Activated B cell treated with CpG ODN at 0.5 μM for 24 hours (primary cell): ENCODE measurements around the gene P4HA3. TPM values are rescaled to one million over a fixed set of nuclear protein-coding genes. Genes with fewer than 3 reads are reported as not detected.

Experiments
- ATAC-seq: fragments of 200-7000 bp; cut with Tn5 transposase; one replicate; pipeline ENCODE4 v1.10.0; 2021; ENCODE audit warnings: low read depth, mild to moderate bottlenecking, moderate library complexity
- CTCF ChIA-PET: fragments of 350-600 bp; sonication (Branson Sonifier 250); formaldehyde crosslinking; loops from one replicate; lab custom pipeline; 2021; ENCODE audit warnings: antibody characterized with exemption; lab: Charles Lee
- POLR2A ChIA-PET: fragments of 350-600 bp; sonication (Branson Sonifier 250); formaldehyde crosslinking; loops from one replicate; lab custom pipeline; 2021; ENCODE audit warnings: antibody characterized with exemption; lab: Charles Lee
- DNase-seq: peaks from one replicate; pipeline ENCODE4 v3.0.0; 2022
- H3K27ac Mint-ChIP-seq: one replicate; pipeline ENCODE4 v1.8.0; 2020; ENCODE audit warnings: mixed read lengths
- H3K27me3 Mint-ChIP-seq: one replicate; pipeline ENCODE4 v1.8.0; 2021; ENCODE audit warnings: mixed read lengths
- H3K36me3 Mint-ChIP-seq: one replicate; pipeline ENCODE4 v1.8.0; 2021; ENCODE audit warnings: low read depth, mixed read lengths
- H3K4me1 Mint-ChIP-seq: one replicate; pipeline ENCODE4 v1.8.0; 2021; ENCODE audit warnings: mixed read lengths
- H3K4me3 Mint-ChIP-seq: one replicate; pipeline ENCODE4 v1.8.0; 2020; ENCODE audit warnings: mild to moderate bottlenecking, mixed read lengths
- H3K9me3 Mint-ChIP-seq: one replicate; pipeline ENCODE4 v1.8.0; 2020; ENCODE audit warnings: mixed read lengths
- CTCF ChIP-seq: fragments of 200-600 bp; IDR thresholded peaks from one replicate; pipeline ENCODE4 v1.8.0; 2022; ENCODE audit warnings: antibody characterized with exemption, mild to moderate bottlenecking
- intact Hi-C: fragments of 100-400 bp; cut with micrococcal nuclease; formaldehyde crosslinking; loops from one replicate; pipeline ENCODE4 v1.15.1; 2024
- total RNA-seq: library from RNA; stranded (reverse); gene quantifications from 2 replicates; pipeline ENCODE4 v1.2.3, GENCODE V29; 2022

Gene P4HA3
- total RNA-seq, 1 donor from 2014 or later, result not detected

DNA sequence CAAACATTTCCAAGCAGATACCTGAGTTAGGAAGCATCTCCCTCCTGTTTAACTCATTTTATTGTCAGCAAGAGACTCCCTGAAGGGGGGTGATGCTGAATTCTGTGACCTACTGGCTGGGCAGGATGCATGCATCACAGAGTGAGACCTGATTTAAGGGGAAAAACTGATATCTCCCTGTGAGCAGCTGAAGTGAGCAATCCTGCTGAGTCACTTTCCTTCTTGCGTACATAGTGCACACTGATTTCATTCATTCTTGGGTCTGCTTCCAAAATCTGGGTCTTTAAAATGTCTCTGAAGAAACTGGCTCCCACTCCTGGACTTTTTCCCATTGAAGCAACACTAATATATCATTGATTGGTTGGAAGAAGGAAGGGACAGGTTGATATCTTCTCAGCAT, 23.3 kb downstream of the P4HA3 start:
- CTCF ChIA-PET, result no interaction called here
- TF ChIP-seq CTCF, result no peak
- H3K36me3 Mint-ChIP-seq, result no peaks in the 10 kb centered on the region

GRCh38 chr11:74284466-74284865, 27.0 kb downstream of the P4HA3 start:
- Mint-ChIP-seq H3K27ac (no peak overlapping the region), H3K9me3 (peaks cover under 1% of the 10 kb centered on the region), H3K4me3 (no peak overlapping the region), H3K27me3 (peaks cover 3% of the 10 kb centered on the region), H3K4me1 (no peaks in the 10 kb centered on the region), H3K36me3 (no peaks in the 10 kb centered on the region)
- intact Hi-C loops, result no loop called here
- no peak for DNase-seq
- ATAC-seq, result no peak
- no peak for TF ChIP-seq CTCF
- ChIA-PET CTCF (no interaction called here), POLR2A (no interaction called here)

More for the DNA sequence above, 23.3 kb downstream of the P4HA3 start:
- Mint-ChIP-seq H3K27me3 (peaks cover 9% of the 10 kb centered on the region), H3K4me1 (no peaks in the 10 kb centered on the region), H3K9me3 (peaks cover 3% of the 10 kb centered on the region), H3K4me3 (no peak overlapping the region), H3K27ac (no peak overlapping the region)
- ATAC-seq (no peak), DNase-seq (no peak)
- POLR2A ChIA-PET, result interaction anchor here (0.7 kb wide), 1 partner anchor 718 kb away, joined by 3 read pairs; no protein-coding TSS in a partner anchor
- intact Hi-C loops, result no loop called here

DNA sequence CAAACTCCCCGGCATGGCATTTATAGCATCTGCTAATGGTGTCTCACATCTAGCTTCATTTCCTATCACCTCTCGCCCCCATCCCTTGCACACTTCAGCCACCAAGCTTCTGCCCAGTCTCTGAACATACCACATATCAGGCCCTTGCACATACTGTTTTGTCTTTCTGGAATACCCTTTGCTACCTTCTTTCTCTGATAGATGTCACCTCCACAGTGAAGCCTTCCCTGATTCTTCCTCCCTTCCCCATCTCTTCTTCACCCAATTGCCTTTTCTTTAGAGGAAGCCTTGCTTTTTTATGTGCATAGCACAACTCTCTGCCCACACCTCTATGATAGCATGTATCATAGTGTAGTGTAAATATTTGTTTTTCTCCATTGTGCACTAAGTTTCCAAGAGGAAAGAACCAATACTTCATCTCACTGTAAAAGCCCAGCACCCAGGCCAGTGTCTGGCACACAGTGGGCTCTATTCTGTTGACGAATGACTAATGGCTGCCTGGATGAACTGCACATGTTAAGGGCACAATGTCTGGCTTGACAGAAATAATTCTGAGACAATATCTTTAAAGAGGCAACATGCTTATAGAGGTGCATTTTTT, 27.8 kb downstream of the P4HA3 start:
- Mint-ChIP-seq H3K27me3 (peaks cover 3% of the 10 kb centered on the region), H3K9me3 (no peaks in the 10 kb centered on the region), H3K4me3 (no peak overlapping the region), H3K36me3 (no peaks in the 10 kb centered on the region), H3K27ac (no peak overlapping the region), H3K4me1 (no peaks in the 10 kb centered on the region)
- no peak for TF ChIP-seq CTCF
- intact Hi-C loops, result no loop called here
- POLR2A ChIA-PET, result no interaction called here
- DNase-seq, result no peak
- ATAC-seq, result no peak
- CTCF ChIA-PET, result no interaction called here

- intact Hi-C loops, result no loop called here
- Mint-ChIP-seq H3K4me1 (no peaks in the 10 kb centered on the region), H3K4me3 (no peak overlapping the region), H3K9me3 (no peaks in the 10 kb centered on the region), H3K36me3 (no peaks in the 10 kb centered on the region), H3K27ac (no peak overlapping the region), H3K27me3 (peaks cover 2% of the 10 kb centered on the region)
- ChIA-PET POLR2A (no interaction called here), CTCF (no interaction called here)
- DNase-seq (no peak), ATAC-seq (no peak)
- TF ChIP-seq CTCF, result no peak
These were observed 28.5 kb downstream of the P4HA3 start for GRCh38 chr11:74282914-74283371.

GRCh38 chr11:74282421-74282820, 29.0 kb downstream of the P4HA3 start:
- CTCF ChIA-PET, result no interaction called here
- intact Hi-C loops, result no loop called here
- H3K9me3 Mint-ChIP-seq, result no peaks in the 10 kb centered on the region
- POLR2A ChIA-PET, result no interaction called here
- TF ChIP-seq CTCF, result no peak
- H3K27me3 Mint-ChIP-seq, result no peaks in the 10 kb centered on the region
- ATAC-seq (no peak), DNase-seq (no peak)
- H3K36me3 Mint-ChIP-seq, result no peaks in the 10 kb centered on the region
- H3K4me3 Mint-ChIP-seq, result no peak overlapping the region
- no peak overlapping the region for H3K27ac Mint-ChIP-seq
- no peaks in the 10 kb centered on the region for H3K4me1 Mint-ChIP-seq
